HG03108 (cell line): ENCODE measurements around the gene PLEKHA3.
"Not testable (repeated sequence)": the region's sequence is repeated elsewhere in the genome, so short reads cannot be mapped to it uniquely, and the experiment has no call there.

ENCODE experiments used
- ATAC-seq: cut with Tn5 transposase; IDR thresholded peaks from one replicate; pipeline ENCODE4 v1.9.1; 2021; ENCODE audit warnings: moderate library complexity; ENCODE audit not compliant: unreplicated experiment

The PLEKHA3 gene

DNA sequence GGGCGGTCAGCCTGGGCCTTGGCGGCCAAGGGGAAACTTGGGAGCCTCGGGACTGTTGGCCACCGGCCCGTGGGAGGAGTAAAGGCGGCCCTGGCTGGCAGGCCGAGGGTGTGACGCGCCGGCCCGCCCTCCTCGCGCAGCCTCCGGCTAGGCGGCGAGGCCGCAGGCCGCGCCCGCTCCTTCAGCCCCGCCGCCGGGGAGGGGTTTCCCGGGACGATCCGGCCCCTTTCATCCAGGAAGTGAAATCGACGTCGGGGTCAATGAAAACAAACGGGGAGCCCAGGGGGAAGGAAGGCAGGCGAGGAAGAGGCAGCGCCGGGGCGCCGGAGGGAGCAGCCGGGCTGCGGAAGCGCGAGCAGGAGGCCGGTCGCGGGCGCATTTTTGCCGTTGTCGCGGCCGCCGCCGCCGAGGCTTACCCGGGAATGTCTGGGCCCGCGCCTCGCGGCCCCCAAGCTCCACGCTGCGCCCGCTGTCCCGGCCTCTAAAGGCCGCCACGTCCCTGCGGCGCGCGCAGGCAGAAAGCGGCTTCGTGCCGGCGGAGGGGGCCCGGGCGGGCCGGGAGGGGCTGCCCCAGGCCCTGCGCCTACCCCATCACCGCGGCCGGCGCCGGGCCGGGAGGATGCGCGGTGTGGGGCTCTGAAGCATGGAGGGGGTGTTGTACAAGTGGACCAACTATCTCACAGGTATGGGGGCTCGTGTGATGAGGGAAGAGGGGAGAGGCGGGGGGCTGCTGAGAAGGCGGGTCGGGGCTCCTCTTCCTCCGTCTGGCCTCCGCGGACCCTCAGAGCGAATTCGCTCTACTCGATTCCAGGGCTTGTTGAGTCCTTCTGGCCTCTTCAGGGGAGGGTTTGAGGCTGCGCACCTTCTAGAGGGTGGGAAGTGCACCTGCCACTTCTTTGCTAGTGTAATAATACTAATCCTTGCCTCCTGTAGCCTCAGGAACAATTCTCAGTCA lies at the start of gene PLEKHA3:
TSS of gene PLEKHA3 (plus strand) at position 231 of the 955 bp plus-strand sequence. CDS start at position 644, 413 bp downstream.
- peak; percentile 66 for ATAC-seq

DNA sequence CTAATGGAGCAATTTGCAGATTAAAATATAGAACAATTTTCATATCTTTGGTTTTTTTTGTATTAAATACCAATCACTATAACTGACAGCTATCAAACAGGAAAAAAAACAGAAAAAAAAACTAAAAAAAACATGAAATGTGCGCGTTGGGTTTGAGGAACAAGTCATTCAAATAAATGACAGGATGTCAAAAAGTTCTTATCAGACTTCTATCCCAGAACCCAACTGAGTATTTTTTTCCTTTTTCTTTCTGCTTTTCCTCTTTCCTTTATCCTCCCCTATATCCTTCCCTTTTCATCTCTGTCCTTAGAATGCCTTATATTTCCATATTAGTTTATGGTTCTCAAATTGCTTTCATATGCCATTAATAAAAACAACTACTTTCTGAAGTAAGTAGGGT lies 43.6 kb upstream of the PLEKHA3 start:
- no peak for ATAC-seq

DNA sequence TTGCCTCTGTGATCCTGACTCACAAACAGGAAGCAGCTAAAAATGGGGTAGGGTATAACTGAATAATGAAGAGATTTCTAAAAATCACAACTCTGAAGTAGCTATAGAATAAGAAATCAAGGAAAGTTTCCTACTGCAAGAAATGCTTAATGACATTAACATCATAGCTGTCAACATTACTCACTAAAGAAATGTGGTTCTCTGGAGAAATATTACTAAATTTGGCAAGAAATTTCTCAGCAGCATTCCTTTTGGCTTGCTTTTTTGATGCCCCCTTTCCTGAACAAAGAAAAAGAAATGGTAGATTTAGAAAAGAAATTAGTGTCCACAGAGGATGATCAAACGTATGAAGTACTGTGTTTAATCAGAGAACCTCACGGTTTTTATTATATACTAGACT lies 38.8 kb upstream of the PLEKHA3 start:
- ATAC-seq: no peak

DNA sequence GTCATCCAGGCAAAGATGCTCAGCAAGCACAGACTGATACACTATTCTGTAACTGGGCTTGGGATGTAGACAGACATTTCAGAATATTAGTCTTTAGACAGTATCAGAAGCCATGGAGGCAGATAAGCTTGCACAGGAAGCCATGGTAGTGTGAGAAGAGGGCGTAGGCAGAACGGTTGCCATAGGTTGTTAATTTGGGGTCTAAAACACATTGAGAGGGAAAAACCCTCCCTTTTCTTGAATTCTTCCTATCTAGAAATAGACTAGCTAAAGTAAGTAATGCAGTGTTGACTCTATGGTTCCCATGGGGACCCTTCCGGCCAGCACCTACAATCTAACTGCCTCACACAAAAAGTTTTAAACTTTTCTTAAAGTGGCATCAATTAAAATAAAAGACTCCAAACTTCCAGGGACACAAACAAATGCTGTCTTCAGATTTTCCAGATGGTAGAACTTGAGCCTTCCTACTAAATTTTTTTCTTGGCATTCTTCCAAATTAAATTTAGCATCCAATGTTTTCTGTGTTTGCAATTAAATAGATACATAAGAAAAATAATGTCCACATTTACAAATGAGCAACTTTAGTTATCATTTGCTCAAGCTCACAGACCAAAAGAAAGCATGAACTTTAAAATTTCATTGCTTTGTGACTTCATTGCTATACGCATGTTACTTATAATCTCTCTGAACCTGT lies 31.1 kb upstream of the PLEKHA3 start:
- ATAC-seq: no peak

DNA sequence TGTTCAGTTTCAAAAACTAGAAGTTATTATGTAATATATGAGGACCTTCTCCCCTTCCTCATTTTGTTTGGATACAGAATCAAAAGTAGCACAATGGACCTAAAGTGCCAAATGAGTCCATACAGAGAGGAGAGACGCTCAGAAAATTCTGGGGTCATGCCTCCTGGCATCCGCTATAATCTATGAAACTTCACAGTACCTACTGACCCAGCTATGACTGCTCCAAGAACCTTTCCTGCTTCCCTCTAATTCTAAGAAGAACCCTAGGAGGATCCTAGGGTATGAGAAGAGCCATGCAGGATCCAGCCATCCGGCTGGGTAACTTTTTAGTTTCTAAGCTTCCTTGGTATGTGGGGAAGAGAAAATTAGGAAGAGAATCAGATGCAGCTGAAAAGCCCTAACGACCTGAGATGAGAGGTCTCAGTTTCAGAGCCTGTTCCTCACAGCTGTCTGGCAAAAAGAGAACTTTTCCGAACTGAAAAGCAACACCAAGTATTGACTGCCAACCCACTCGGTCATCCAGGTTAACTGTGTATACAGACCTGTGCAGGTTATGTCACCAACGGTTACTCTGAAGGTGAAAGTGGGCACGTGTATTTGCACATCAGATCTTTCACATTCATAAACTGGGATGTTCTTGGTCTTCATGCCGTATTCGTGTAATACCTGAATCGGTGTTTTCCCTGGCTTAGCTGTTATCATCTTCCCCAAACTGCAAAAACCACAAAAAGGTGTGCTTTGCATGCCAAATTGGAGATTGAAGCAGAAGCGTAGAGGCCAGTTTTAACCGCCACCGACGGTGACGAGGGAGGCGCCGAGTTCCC lies 30.3 kb upstream of the PLEKHA3 start:
- peak; percentile 1 for ATAC-seq

DNA sequence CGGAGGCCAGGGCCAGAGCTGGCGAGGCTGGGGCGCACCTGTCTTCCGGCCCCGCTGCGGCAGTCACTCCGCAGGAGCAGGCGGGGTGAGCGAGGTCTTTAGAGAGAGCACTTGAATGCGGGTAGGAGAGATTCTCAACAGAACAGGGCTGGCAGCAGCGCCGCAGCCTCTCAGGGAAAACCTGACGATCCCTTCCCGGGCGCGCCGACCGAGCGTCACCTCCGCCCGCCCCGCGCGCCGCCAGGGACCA lies 29.8 kb upstream of the PLEKHA3 start:
- peak; percentile 43 for ATAC-seq

DNA sequence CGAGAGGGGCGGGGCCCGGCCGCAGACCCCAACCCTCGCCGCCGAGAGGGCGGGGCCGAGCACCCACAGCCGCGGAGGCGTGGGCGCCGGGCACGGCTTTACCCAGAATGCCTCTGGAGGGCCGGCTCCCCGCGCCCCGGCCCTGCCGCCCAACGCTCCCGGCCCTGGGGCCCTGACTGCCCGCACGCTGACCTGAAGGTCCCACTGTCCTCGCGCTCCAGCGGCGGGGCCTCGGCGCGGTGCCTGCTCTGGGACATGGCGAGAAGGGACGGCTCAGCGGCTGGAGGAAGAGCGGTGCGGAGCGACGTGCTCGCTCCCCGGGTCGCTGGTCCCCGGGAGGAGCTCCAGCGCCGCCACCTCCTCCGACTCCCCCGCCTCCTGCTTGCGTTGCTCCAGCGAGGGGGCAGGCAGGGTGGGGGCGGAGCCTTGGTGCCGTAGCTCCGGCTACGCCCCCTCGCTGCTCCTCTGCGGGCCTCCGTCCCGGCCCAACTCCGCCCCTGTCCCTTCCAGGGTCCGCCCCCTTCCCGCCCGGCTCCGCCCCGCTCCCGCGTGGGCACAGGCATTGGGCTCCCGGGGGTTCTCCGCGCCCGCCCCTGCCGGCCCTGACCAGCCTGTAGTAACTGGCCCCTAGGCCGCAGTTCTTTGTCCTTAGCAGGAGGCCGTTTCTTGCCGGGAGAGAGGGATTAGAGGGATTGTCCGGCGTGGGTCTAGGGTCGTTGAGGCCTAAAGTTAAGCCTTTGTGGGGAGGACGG lies 29.3 kb upstream of the PLEKHA3 start, which contains the start of the genes PJVK and PRKRA:
TSS of gene PJVK (plus strand) at position 605 of the 752 bp plus-strand sequence. CDS start 2,032 bp downstream, outside the sequence.
TSS of gene PRKRA (minus strand) at position 402 of the 752 bp plus-strand sequence. CDS start at position 257, 145 bp downstream.
- peak; percentile 85 for ATAC-seq

DNA sequence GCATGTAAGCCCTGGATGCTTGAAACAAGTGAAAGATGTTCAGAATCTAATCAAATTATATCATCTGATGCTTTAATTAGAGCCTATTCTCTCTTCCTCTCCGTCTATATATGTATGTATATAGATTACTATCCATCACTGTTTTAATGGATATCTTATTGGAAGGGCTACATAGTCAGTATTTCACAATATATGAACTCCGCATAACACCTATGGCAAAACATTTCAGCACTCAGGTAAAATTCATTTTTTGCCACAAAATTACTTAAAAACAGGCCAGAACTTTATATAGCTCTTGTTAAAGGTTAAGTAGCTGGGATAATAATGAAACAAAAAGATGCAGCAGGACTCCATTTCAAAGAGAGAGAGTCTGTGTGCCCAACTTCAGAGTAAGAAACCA lies 27.9 kb upstream of the PLEKHA3 start:
- no peak for ATAC-seq

DNA sequence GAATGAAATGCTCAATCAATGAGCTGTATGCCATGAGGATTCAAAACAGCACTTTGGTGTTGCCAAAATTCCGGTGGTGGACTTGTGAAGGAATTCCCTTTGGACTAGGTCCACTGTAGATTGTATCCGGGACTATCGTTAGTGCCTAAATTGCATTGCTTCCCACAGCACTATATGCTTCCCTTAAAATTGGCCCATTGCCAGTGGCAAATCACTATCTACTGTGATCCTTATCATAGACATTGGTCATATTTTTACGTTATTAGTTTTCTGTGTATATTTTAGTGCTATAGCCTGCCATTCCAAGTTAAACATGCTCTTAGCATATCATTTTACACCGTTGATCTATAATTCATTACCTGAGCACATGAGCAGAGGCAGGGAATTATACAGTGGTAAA lies 27.4 kb upstream of the PLEKHA3 start:
- no peak for ATAC-seq

DNA sequence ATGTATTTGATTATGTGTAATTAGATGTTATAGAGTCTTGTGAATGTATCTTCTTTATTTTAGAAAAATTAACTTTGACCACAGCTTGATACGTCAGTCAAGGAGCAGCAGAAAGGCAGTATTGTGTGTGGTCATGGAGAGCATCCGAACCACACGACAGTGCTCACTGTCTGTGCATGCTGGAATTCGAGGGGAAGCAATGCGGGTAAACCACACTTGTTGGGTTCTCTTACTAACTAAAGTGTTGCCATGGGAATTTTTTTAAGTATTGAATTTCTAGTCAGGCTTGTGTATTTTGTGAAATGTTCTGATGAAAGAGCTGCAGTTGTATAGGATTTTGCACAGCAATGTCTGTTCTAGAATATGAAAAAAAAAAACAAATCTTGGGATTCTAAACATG lies 24.3 kb upstream of the PLEKHA3 start:
- no peak for ATAC-seq

DNA sequence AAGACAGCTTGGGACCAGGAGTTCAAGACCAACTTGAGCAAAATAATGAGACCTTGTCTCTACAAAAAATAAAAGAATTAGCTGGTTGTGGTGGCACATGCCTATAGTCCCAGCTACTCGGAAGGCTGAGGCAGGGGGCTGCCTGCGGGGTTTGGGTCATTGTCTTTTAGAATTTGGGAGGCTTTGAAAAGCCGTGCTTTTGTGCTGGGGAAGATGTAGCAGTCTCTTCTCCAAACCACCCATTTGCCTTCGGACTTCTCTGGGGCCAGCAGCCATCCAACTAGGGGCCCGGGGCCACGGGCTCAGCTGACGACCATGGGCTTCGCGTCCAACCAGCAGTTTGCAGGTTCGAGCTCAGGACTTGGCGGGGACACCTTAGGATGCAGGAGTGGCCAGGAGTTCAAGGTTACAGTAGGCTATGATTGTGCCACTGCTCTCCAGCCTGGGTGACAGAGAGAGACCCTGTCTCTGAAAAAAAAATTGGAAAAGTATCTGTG lies 22.8 kb upstream of the PLEKHA3 start:
- no peak for ATAC-seq

DNA sequence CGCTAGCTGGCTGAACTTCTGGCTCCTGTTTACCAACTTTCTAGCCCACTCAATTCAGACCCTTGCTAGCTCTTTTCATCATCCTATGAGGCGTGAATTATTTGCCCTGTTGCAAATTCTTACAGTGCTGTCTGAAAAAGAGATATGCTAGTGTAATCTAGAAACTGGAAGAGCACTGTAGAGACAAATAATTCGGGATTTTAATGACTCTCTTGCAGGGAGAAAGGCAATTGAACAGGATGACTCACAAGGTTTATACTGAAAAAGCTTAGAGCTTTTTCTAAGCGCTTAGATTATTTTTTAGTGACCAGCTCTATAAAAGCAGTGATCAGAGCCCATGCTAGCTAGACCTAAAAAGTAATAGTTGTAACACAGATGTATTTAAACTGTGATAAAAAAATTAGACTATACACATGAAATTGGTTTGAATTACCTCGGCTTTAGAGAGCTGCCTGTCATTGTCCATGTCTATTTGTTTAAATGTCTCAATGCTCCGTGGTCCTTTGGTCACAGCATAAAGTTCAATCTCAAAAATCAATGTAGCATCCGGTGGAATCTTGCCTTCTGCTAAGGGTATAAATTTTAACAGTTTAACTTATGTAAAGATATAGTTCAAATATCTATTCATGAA lies 10.9 kb upstream of the PLEKHA3 start:
- ATAC-seq: no peak

DNA sequence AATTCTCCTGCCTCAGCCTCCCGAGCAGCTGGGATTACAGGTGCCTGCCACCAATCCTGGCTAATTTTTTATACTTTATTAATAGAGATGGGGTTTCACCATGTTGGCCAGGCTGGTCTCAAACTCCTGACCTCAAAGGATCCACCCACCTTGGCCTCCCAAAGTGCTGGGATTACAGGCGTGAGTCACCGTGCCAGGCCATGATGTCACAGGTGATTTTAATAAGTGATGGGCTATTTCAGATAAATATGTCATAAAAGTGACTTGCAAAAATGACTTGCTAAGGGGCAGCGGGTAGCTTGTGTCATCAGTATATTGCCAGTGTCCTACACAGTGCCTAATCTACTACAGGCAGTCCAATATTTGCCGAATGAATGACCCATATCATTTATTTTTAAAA lies 8.9 kb upstream of the PLEKHA3 start:
- not testable (repeated sequence) for ATAC-seq

DNA sequence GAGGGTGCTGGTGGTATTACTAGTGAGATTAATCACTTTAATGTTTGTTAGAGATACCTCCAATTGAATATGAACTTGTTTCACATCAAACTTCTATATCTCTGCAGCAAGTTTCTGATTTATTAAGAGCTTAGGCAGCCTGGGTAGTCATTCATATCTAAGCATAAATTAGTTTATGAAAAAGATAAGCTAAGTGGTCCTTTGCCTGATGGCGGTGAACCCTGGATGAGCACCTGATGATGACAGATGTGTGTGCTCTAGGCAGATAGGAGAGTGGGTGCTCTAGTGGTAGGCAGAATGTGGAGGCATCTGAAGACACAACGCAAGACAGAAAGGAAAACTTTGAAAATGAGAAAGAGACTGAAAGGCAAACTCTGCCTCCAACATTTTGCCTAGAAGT lies 6.9 kb upstream of the PLEKHA3 start:
- ATAC-seq: no peak

DNA sequence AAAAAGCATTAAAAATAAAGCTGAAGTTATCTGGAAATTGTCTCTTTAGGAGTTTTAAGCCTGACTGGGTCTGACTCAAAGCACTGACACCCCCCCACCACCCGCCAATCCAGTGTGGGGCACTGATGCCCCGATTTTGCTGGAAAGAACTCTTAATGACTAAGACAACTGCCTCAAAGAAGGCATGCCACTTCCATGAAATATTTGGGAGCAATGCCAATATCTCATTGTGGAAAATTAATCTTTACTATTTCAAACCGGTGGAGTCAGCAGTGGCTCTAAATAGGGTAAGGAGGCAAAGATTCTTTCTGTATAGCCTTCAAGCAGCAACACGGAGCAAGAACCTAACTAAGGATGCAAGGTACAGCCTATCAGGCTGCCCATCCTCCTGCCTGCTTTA lies 6.3 kb upstream of the PLEKHA3 start:
- ATAC-seq: no peak

DNA sequence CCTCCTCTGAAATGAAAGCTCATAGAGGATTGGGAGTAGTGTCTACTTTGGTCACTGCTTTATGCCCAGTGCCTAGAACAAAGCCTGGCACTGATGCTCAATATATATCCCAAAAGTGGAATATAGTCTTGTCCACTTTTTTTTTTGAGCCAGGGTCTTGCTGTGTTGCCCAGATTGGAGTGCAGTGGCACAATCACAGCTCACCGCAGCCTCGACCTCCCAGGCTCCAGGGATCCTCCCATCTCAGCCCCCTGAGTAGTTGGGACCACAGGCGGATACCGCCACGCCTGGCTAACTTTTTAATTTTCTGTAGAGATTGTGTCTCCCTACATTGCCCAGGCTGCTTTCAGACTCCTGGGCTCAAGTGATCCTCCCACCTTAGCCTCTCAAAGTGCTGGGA lies 5.7 kb upstream of the PLEKHA3 start:
- no peak for ATAC-seq

DNA sequence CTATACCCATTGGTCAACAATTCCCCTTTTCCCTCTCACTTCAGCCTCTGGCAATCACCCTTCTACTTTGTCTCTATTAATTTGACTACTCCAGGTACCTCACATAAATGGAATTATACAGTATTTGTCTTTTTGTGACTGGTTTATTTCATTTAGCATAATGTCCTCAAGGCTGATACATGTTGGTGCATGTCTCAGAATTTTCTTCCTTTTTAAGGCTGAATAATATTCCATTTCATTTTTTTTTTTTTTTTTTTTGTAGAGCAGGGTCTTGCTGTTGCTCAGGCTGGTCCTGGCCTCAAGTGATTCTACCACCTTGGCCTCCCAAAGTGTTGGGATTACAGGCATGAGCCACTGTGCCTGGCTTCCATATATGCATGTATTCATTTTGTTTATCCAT lies 3.8 kb upstream of the PLEKHA3 start:
- ATAC-seq: no peak

DNA sequence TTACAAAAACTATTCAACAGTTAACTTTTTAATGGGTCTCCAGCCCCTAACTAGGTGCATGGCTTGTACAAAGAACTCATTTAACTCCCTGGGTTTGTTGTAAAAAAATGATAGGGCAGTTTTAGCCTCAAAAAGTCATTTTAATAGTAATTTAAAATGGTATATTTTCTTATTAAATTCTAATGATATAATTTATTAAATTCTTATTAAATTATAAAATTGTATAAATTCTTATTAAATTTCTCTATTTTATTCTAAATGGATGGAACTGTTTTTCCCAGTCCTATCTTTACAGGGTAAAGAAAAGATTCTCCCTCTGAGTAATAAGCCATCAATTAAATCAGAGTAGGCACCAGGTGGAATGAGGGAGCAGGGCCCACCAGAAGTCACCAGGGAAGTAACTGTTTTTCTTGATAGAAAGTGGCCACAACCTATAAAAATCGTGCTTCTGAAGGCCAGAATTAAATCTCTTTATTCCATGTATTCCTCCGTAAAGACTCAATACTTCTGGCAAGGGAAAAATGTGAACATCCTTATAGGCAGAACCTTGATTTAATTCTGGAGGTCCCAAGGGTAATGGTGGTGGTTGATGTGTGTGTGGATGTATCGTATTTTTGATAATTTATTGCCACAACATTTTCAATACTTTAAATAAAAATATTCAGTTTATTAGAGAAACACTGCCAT lies 2.7 kb upstream of the PLEKHA3 start:
- ATAC-seq: no peak

DNA sequence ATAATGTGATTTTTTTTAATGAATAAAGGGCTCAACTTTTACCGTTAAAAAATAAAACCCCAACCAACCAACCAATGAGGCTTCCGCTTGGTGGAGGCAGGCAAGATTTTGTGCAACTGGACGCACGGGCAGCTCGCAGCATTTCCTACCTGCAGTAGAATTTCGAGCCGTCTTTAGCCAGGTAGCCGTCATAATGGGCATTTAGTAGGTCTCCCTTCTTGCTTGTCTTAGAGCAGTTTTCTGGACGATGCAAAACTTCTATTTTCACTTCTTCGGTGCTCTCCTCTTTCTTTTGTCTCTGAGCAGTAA lies 2.2 kb upstream of the PLEKHA3 start:
- no peak for ATAC-seq
